ENCODE measurements around the gene AKR7A2. TPM values are rescaled to one million over a fixed set of nuclear protein-coding genes. Genes with fewer than 3 reads are reported as not detected.
A peak's percentile ranks its signal among the peaks of the same experiment; 100 is the strongest.

The AKR7A2 gene
- polyA plus RNA-seq, 1 donor, result 53.2 TPM

DNA sequence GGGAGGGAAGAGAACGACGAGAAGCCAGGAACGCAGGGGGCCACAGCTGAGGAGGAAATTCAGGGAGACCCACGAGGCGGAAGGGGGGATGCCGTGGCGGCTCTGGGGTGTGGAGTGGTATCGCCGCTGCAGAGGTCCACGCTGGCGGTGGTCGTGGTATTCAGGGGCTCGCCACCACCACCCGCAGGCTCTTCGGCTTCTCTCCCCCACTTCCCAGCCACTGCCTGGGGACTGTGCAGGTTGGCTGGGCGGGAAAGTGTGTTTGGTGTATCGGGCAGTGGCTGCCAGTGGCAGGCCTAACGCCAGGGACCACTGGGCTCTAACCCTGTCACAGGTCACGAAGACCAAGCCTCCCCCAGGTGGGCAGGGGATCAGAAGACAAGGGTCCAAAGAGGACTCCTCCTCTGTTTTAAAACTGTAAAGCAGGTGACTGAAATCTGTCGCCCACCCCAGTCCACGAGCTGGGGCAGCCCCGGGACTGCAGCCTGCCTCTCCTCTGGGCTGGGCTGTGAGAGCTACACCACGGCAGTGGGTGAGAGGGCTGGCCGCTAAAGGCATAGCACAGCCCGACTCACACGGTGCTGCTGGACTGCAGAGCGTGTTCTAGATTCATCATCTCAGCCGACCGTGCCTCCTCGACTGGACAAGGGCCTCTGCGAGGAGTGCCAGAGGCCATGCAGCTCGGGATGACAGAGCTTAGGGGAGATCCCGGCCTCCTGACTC lies 31.1 kb upstream of the AKR7A2 start:
- no peak for DNase-seq

DNA sequence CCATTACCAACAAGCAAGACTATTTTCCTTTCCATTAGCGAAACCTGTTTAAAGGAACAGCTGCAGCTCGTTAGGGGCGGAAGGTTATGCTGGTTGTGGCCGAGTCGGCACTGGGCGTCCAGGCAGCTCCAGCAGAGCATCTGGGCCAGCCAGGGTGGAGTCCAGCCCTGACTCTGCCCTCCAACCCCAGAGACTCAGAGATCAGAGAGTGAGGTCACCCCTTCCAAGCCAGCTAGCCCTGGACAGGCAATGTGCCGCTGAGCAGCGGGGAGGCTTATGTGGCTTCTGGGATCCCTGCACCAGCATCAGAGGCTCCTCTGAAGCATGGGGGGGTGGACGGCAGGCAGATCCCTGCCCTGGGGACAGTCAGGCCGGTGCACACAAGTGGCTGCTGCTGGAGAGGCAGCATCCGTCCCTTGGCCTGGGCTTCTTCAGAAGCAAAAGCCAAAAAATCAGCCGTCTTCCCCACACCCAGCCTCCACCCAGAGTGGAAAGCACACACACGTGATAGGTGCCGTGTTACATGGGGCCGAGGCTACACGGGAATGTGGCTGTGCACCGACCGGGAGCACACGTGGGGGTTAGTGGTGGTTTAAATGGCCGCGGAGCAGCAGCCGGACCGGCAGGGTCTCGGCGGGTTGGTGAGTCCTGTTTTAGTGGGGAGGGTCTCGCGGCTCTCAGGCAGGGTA lies 30.3 kb upstream of the AKR7A2 start:
- DNase-seq, result peak; percentile 38

DNA sequence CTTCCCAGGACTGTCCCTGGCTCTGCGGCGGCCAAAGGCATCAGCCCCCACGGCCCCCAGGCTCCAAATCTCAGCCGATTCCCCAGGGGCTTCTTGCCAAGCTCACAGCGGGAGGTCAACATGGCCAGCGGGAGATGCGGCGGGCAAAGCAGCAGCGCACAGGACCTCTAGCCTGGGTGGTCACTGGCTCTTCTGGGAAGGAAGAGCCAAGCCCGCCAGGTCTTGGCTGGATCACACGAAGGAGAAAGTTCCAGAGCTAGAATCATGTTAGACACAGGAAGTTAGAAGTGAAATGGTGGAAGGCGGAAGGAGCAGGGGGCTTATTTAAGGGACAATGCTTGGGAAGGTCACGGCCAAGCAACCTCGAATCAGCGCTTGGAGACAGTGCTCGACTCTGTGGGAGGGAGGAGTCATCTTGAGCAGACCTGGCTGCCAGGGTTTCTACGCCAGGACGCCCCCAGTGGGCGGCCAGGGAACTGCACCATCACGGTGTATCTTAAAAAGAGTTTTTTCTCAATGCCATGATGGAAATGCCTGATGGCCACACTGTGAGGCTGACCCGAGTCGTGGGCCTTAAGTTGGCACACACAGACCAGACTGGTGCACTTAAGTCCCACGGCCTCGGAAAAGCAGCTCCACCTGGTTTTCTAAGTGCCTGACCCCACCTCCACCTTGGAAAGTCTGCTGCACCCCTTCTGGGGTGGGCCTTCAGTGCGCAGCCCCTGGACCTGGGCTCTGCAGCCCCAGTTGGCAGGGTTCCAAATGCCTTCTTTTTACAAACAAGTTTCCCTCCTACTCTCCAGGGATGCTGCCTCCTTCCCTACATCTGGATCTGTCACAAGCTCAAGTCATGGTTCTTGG lies 29.5 kb upstream of the AKR7A2 start:
- peak; percentile 76 for DNase-seq

DNA sequence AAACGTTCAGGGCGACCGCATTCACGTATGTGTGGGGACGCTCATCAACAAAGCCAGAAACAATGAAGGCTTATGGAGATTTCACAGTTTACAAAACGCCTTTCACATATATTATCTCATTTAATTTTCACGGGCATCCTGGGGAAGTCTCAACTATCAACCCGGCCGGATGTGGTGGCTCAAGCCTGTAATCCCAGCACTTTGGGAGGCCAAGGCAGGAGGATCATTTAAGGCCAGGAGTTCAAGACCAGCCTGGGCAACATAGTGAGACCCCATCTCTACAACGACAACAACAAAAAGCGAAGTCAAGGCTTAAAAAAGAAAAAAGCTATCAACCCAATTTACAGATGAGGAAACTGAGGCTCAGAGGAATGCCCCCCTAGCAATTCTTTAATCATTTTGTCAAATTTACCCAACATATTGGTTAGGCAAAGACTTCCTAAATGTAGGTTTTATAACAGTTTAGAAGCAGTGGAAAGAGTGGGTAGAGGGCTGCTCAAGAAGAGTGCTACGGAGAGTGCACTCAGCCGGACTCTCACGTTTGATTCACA lies 28.5 kb upstream of the AKR7A2 start:
- no peak for DNase-seq

DNA sequence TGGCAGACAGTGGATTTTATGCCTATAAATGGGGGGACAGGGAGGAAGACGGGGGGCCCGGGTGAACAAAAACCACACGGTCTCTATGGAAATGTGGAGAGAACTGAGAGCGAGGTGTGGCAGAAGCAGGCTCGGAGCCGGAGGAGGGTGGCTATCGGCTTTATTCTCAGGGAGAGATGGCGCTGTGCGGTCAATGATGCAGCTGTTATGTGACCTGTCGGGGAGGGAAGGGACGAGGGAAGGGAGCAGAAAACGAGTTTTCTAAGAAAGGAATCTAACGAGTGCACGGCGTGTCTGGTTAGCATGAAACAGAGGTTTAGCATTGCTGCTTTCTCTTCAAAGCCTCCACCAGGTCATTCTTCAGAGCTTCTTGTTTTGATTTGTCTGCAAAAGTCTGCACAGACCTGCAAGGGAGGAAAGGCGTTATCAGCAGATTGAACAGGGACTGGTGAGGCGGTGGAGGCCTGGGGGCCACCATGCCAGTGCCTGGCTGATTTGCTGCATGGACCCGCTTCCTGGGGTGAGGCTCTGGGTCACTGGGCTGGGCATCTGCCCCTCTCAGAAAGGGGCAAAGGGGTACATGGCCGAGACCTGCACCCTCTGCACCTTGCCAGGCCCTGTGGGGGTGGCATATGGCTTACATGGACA lies 27.4 kb upstream of the AKR7A2 start:
- no peak for DNase-seq

DNA sequence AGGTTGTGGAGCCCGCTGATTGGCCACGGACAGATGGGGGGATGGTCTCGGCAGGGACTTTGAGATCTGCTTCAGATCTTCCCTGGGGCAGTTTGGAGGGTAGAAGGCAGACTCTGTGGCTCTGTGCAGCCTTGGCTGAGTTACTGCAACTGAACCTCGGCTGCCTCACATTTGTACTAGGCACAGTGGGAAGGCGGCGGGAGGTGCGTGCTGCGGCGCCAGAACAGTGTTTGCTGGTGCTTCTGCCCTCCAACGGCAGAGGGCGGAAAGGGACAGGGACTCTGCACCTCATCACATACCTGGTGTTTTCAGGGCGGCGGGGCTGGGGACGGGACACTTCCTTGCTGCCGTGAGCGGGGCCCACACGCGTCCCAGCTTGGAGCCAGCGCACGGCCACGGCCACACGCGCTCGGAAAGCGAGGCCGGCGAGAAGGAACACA lies 26.4 kb upstream of the AKR7A2 start:
- DNase-seq, result no peak

DNA sequence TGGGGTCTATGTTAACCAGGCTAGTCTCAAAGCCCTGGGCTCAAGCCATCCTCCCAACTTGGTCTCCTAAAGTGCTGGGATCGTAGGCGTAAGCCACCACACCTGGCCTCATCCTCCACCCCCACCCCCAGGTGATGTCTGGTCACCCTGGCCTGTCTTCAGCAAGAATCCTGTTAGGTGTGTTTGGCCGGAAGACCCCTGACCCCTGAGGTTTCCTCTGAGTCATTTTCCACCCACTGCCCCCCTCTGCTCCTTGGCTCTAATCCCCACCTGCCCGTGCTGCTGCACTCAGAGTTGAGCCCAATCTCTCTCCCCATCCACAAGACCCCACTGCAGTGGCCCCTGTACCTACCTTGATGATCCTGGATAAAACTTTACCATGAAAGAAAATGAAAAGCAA lies 25.3 kb upstream of the AKR7A2 start:
- no peak for DNase-seq

DNA sequence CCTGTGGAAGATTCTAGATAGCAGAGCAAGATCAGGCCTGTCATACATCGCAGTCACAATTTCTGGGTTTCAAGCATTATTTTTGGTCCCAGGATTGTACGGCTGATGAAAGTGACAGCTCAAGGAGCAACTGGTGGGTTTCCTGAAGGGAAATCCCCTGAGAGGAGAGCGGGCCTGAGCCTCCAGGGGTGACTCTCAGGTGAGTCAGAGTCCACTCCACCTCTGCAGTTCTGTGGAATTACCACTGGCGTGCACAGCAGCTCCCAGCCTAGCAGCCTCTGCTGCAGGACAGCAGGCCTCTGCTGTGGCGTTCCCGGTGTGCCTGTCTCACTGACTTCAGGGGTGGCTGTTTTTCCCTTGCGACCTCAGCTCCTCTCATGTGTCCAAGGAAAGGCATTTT lies 24.6 kb upstream of the AKR7A2 start:
- no peak for DNase-seq

DNA sequence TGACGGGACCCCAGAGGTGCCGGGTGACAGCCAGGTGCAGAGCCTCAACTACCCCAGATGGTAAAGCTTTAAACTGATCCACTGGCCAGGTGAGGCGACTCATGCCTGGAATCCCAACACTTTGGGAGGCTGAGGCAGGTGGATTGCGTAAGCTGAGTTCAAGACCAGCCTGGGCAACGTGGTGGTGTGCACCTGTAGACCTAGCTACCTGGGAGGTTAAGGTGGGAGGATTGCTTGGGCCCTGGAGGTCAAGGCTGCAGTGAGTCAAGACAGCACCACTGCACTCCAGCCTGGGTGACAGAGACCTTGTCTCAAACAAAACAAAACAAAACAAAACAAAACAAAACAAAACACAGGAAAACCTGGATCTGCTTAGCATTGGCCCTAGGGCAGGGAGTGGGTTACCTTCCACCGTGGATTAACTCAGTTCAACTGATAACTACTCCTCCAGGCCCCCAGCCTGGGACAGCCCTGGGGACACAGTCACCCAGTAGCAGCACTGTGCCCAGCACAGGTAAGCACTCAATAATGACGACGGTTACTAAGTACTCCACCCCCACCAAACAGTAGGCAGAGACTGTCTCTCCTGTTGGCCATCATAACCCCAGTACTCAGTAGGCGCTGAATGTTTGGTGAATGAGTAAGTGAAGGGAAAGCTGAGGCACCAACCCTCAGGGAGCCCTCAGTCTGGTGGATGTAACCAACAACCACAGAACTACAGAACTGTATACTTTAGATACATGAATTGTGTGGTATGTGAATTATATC lies 21.8 kb upstream of the AKR7A2 start:
- DNase-seq, result no peak

DNA sequence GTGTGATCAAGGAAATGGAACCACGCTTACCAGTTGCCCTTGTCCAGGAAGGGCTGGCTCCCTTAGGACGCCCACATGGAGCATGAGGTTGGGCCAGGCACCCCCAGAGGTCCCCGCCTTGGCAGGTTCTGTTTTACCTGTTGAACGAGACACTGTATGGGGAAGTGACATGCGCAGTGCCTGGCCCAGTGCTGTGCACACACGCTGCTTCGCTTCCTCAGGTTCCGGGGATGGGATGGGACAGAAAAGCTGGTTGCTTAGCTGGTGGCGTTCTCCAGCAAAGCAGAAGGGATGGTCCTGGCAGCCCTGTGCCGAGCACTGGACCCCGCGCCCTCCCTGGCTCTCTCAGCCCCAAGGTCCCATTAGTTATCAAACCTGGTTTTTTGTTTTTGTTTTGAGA lies 20.9 kb upstream of the AKR7A2 start:
- DNase-seq, result no peak

DNA sequence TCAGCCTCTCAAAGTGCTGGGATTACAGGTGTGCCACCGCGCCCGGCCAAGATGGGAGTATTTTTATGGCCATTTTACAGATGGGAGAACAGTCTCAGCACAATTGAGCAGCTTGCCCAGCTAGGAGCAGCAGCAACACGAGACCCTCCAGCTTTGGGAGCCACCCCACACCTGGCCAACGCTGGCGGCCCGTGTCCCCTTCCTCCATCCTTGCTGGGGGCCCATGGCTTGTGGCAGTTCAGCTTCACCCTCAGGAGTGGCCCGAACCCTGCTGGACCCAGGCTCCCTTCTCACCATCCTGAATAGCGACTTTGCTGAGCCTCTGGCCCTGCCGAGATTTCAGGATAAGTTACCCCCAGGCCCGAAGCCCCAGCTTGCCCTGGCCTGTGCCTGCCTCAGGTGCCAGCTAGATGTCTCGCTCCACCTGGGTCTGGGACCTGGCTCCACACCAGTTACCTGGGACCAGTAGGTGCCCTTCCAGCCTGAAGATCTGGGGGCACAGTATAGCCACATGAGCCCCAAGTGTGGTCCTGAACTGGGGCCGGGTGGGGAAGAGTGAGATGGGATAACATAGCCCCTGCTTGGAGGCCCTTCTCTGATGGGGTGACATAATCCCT lies 19.4 kb upstream of the AKR7A2 start:
- no peak for DNase-seq

DNA sequence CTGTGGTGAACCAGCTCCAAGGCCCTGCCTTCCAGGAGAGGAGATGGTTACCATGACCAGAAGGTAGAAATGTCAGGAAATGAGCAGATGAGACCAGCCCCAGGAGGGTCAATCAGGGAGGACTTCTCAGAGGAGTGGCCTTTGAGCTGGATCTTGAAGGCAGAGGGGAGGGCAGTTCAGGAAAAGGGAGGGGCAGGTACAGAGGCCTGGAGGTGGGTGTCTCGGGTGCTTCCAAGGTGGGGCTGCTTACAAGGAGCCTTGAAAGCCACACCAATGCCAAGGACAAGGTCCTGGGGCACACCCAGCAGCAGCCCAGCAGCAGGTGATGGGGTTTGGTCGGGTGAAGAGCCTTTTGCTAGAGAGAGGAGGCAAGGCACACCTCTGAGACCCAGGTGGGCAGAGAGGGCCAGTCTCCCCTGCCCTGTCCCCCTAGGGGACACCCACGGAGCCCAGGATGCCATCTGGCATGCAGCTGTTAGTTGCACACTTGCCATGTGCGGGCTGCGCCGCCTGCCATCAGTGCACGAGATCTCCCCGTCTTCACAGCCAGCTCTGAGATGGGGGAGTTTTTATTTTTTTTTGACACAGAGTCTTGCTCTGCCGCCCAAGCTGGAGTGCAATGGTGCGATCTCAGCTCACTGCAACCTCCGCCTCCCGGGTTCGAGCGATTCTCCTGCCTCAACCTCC lies 18.6 kb upstream of the AKR7A2 start:
- no peak for DNase-seq

DNA sequence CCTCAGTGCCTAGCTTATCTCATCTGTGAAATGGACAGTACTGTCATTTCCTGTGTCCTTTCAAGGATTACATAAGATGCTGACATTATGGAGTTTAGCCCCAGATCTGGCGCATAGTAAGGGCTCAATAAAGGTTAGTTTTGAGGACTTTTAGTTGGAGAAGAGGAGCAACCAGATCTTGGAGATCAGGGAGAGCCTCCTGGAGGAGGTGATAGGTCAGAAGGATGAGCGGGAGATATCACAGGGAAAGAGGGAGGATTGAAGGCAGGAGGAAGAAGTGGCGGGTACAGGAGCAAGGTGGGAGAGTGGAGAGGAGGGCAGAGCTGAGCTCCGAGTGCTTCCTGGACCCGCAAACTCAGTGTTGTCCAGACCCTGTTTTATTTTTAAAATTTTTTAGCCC lies 17.7 kb upstream of the AKR7A2 start:
- DNase-seq, result no peak

DNA sequence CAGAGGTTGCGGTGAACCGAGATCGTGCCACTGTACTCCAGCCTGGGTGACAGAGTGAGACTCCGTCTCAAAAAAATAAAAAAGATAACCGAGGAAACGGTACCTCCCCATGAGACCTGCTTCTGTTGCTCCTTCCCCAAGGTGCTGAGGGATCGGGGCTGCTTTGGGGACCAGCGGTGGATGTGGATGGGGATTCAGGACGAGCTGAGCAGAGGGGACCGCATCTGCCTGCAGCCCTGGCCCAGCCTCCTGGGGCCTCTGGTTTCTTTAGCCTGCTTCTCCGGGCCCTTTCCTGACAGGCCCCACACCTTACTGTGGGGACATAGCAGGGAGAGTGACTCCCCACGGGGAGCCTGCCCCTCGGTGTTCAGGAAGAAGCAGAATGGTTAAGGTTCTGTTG lies 17.2 kb upstream of the AKR7A2 start:
- DNase-seq, result no peak

DNA sequence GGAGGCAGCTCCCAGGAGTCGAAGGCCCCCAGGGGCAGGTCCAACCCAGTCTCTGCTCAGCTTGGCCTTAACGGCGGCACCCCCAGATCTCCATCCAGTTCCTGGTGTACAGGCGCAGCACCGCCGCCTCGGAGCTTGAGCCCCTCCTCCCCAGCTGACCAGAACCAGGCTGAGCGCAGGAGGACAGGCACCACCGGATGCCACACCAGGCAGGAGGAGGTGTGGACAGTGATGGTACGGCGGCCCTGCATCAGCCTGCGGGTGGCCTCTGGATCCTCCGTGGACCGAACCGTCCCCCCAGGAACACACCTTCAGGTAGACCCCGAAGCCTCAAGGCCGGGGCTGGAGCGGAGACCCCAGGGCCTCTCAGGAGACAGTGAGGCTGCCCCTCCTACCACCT lies 16.5 kb upstream of the AKR7A2 start:
- no peak for DNase-seq

DNA sequence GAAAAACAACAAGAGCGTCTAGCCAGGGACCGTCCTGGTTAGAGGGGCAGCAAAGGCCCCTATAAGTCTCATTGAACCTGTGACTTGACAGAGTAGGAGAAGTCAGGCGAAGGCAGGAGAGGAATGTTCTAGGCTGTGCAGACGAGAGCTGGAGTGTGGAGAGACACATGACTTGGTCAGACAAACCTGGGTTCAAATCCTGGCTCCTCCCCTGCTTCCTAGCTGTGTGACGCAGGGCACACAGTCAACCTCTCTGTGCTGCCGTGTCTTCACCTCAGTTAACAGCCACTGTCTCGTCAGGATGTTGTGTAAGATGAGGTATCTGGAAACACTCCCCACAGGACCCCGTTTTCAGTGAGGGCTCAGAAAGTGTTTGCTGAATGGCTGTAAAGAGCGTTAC lies 15.8 kb upstream of the AKR7A2 start:
- no peak for DNase-seq

DNA sequence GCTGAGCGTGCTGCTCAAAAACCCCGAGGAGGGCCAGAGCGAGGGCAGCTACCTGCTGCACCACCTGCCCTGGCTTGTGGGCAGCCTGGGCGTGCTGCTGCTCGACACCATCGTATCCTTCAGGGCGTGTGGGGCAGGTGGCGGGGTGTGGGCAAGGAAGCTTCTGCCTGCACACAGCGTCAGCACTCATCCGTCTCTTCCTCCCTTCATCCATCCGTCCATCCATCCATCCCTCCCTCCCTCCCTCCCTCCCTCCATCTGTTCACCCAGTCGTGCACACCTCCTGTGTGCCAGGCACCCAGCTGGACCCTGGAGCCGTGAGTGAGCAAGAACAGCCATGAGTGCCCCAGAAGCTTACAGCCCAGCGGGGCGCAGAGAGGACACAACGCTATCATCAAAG lies 15.4 kb upstream of the AKR7A2 start:
- DNase-seq, result no peak

DNA sequence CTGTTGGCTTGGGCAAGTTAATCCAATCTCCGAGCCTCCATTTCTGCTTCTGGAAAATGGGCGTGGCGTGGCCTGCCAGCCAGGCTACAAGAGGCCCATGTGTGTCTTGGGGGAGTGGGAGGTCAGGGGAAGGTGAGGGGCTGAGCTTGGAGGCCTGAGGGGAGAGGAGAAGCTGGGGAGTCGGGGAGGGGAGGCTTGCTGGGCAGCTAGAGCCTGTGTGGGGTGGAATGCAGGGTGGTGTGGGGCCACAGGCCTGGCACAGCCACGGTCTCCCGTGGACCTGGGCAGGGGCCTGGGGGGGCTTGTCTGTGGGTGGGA lies 14.8 kb upstream of the AKR7A2 start:
- no peak for DNase-seq

DNA sequence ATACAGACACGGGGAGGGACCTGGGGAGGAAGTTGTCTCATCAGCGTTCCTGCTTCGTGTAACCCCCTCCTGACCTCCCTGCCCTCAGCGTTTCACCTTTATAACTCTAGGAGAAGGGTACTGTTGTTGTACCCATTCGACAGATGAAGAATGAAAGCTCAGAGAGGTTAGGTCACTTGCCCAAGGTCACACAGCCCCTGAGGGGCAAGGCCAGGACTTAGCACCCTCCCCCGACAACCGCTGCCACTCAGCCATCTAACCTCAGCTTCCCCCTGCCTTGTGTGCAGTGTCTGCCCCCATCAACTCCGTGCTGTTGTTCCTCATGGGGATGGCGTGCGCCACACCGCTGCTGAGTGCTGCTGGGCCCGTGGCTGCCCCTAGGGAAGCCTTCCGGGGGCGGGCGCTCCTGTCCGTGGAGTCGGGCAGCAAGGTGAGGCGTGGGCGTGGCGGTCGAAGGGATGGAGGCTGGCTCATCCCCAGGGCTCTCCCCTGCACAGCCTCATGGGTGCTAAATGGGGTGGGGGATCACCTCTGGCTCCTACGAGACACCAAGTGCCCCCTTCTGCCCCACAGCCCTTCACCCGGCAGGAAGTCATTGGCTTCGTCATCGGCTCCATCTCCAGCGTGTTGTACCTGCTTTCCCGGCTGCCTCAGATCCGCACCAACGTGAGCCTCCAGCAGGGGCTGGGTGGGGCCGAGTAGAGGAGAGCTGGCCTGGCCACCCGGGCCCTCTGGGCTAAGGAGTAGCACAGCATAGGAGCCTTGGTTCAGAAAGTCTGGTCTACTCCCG lies 14.2 kb upstream of the AKR7A2 start:
- DNase-seq, result no peak

DNA sequence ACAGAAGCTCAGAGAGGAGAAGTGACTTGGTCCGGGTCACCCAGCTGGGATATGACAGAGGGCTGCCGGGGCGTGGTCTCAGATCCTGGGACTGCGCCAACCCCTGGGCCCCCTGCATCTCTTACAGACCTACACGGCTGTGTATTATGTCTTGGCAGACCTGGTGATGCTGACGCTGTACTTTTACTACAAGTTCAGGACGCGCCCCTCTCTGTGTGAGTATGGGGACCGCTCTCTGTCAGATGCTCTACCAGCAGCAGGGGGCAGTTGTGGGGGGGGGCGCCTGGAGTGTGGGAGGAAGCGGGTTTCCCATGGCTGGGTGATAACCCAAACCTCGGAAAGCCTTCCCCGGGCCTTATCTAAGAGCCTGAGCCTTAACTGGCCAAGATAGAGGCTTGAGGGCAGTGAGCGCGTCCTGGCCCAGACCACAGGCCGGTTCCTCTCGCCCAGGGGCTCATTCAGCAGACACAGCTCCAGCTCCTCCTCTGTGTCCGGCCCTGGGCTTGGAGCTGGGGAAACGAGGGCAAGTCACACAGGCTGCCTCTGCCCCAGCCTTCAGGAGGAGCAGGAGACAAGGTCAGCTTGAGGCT lies 13.5 kb upstream of the AKR7A2 start:
- no peak for DNase-seq

All from hindlimb muscle (tissue), 1 donor.